WERI-Rb-1 (cell line): ENCODE results near the gene MAVS.

ENCODE experiments used
- DNase-seq: peaks from one replicate; pipeline ENCODE4 v3.0.0-alpha.2; 2020
- H3K27ac ChIP-seq: fragments of 250-450 bp; sonication (Bioruptor Pico); 2 replicates; pipeline ENCODE4 v1.5.1; 2020; ENCODE audit warnings: mild to moderate bottlenecking, moderate library complexity
- H3K27me3 ChIP-seq: fragments of 250-450 bp; sonication (Bioruptor Pico); 2 replicates; pipeline ENCODE4 v1.5.1; 2021; ENCODE audit warnings: mild to moderate bottlenecking, low read depth, moderate library complexity; ENCODE audit not compliant: insufficient read depth, severe bottlenecking
- H3K36me3 ChIP-seq: fragments of 250-450 bp; sonication (Bioruptor Pico); 2 replicates; pipeline ENCODE4 v1.5.1; 2020; ENCODE audit warnings: mild to moderate bottlenecking, moderate library complexity
- H3K4me3 ChIP-seq: 2 replicates; pipeline ENCODE4 v1.5.1; 2011; ENCODE audit warnings: low read depth, mild to moderate bottlenecking, control low read depth, low read length
- H3K9me3 ChIP-seq: fragments of 250-450 bp; sonication (Bioruptor Pico); 2 replicates; pipeline ENCODE4 v1.5.1; 2021; ENCODE audit warnings: mild to moderate bottlenecking, moderate library complexity; ENCODE audit not compliant: severe bottlenecking
- CTCF ChIP-seq: IDR thresholded peaks from 2 replicates; pipeline ENCODE4 v1.5.1; 2011; ENCODE audit warnings: low read depth, mild to moderate bottlenecking, control low read depth, inconsistent platforms, low read length

The MAVS gene

DNA sequence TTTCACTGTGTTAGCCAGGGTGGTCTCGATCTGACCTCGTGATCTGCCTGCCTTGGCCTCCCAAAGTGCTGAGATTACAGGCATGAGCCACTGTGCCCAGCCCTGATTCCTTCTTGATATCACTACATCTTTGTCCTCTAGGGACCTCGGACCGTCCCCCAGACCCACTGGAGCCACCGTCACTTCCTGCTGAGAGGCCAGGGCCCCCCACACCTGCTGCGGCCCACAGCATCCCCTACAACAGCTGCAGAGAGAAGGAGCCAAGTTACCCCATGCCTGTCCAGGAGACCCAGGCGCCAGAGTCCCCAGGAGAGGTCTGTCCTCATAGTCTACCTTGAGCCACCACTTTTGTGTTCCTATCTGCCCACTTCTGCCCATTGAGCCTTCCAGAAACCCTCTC lies 14.6 kb downstream of the MAVS start:
- Histone ChIP-seq H3K36me3 (peaks cover 71% of the 10 kb centered on the region), H3K27ac (no peak overlapping the region), H3K9me3 (no peaks in the 10 kb centered on the region), H3K4me3 (no peak overlapping the region), H3K27me3 (no peaks in the 10 kb centered on the region)
- no peak for DNase-seq
- no peak for TF ChIP-seq CTCF

DNA sequence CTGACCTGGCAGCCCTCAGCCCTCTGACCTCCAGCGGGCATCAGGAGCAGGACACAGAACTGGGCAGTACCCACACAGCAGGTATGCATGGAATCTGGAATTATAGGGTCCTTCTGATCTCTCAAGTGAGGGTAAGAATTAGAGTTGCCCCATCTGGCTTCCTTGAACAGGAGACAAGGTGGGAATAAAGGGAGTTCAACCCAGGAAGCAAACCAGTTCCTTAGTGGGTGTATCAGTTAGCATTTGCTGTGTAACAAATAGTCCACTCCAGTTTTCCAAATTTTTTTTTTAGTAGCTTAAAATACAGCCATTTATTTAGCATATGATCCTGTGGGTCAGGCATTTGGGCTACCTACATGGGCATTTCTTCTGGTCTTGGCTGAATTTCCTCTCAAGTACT lies 15.7 kb downstream of the MAVS start:
- no peak for TF ChIP-seq CTCF
- H3K27me3 ChIP-seq: no peaks in the 10 kb centered on the region
- no peaks in the 10 kb centered on the region for H3K9me3 ChIP-seq
- H3K36me3 ChIP-seq: peaks cover 70% of the 10 kb centered on the region
- DNase-seq: no peak
- H3K4me3 ChIP-seq: no peak overlapping the region
- no peak overlapping the region for H3K27ac ChIP-seq

- TF ChIP-seq CTCF: no peak
- Histone ChIP-seq H3K4me3 (no peak overlapping the region), H3K27ac (no peak overlapping the region), H3K27me3 (no peaks in the 10 kb centered on the region), H3K36me3 (peaks cover 60% of the 10 kb centered on the region), H3K9me3 (no peaks in the 10 kb centered on the region)
- DNase-seq: no peak
These were observed 16.7 kb downstream of the MAVS start for GRCh38 chr20:3863317-3863716.

DNA sequence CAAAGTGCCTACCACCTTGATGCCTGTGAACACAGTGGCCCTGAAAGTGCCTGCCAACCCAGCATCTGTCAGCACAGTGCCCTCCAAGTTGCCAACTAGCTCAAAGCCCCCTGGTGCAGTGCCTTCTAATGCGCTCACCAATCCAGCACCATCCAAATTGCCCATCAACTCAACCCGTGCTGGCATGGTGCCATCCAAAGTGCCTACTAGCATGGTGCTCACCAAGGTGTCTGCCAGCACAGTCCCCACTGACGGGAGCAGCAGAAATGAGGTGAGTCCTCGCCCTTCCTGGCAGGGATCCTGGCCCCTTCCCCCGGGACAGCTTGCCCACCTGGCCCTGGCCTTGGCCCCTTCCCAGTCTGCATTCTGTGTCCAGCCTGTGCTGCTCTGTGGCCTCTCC lies 17.9 kb downstream of the MAVS start:
- peaks cover 60% of the 10 kb centered on the region for H3K36me3 ChIP-seq

GRCh38 chr20:3865152-3865886 lies 18.7 kb downstream of the MAVS start:
- Histone ChIP-seq H3K36me3 (peaks cover 59% of the 10 kb centered on the region), H3K4me3 (no peak overlapping the region), H3K9me3 (no peaks in the 10 kb centered on the region), H3K27ac (no peak overlapping the region), H3K27me3 (no peaks in the 10 kb centered on the region)
- DNase-seq: no peak
- TF ChIP-seq CTCF: no peak

More for the DNA sequence above, 17.9 kb downstream of the MAVS start:
- no peaks in the 10 kb centered on the region for H3K9me3 ChIP-seq
- no peak for DNase-seq
- H3K27me3 ChIP-seq: no peaks in the 10 kb centered on the region
- TF ChIP-seq CTCF: no peak
- H3K27ac ChIP-seq: no peak overlapping the region
- H3K4me3 ChIP-seq: no peak overlapping the region

- Histone ChIP-seq H3K36me3 (peaks cover 57% of the 10 kb centered on the region), H3K4me3 (no peak overlapping the region), H3K27ac (no peak overlapping the region), H3K9me3 (no peaks in the 10 kb centered on the region), H3K27me3 (no peaks in the 10 kb centered on the region)
- no peak for TF ChIP-seq CTCF
- no peak for DNase-seq
These were observed 19.3 kb downstream of the MAVS start for GRCh38 chr20:3865887-3866407.
